HL-60 (cell line): ENCODE measurements around the gene RIMS3.
A peak's percentile ranks its signal among the peaks of the same experiment; 100 is the strongest.

Source experiments
- DNase-seq, 2 experiments: peaks; one replicate each; pipeline ENCODE4 v3.0.0-alpha.2; 2010 to 2020; ENCODE audit warnings: low read depth in 1 of 2, low spot score in 1 of 2
- H3K27ac ChIP-seq: fragments of 250-450 bp; sonication (Bioruptor Pico); replicated peaks from 2 replicates; pipeline ENCODE4 v1.5.1; 2020; ENCODE audit warnings: mild to moderate bottlenecking, moderate library complexity
- H3K27me3 ChIP-seq: fragments of 250-450 bp; sonication (Bioruptor Pico); 2 replicates; pipeline ENCODE4 v1.5.1; 2021; ENCODE audit warnings: mild to moderate bottlenecking, moderate library complexity; ENCODE audit not compliant: insufficient read depth, poor library complexity, severe bottlenecking
- H3K4me3 ChIP-seq: replicated peaks from 2 replicates; pipeline ENCODE4 v1.5.1; 2011; ENCODE audit warnings: mild to moderate bottlenecking, control low read depth, low read length; ENCODE audit not compliant: insufficient read depth
- GABPA ChIP-seq: IDR thresholded peaks from 2 replicates; pipeline ENCODE4 v1.6.1; 2012; ENCODE audit warnings: low read depth
- POLR2AphosphoS5 ChIP-seq: IDR thresholded peaks from 2 replicates; pipeline ENCODE4 v1.6.1; 2012; ENCODE audit warnings: low read depth
- SPI1 ChIP-seq: IDR thresholded peaks from 2 replicates; pipeline ENCODE4 v1.6.1; 2012; ENCODE audit warnings: low read depth, mild to moderate bottlenecking, borderline replicate concordance
- TF ChIP-seq, protein P1 (sequence below): IDR thresholded peaks from one replicate; pipeline ENCODE4 v1.5.1; 2011; ENCODE audit warnings: low read length, control low read depth, inconsistent platforms; ENCODE audit not compliant: insufficient read depth
- TF ChIP-seq, protein P2 (sequence below): IDR thresholded peaks from 2 replicates; pipeline ENCODE4 v1.6.1; 2012; ENCODE audit warnings: low read depth; ENCODE audit not compliant: insufficient replicate concordance

RIMS3 gene

DNA sequence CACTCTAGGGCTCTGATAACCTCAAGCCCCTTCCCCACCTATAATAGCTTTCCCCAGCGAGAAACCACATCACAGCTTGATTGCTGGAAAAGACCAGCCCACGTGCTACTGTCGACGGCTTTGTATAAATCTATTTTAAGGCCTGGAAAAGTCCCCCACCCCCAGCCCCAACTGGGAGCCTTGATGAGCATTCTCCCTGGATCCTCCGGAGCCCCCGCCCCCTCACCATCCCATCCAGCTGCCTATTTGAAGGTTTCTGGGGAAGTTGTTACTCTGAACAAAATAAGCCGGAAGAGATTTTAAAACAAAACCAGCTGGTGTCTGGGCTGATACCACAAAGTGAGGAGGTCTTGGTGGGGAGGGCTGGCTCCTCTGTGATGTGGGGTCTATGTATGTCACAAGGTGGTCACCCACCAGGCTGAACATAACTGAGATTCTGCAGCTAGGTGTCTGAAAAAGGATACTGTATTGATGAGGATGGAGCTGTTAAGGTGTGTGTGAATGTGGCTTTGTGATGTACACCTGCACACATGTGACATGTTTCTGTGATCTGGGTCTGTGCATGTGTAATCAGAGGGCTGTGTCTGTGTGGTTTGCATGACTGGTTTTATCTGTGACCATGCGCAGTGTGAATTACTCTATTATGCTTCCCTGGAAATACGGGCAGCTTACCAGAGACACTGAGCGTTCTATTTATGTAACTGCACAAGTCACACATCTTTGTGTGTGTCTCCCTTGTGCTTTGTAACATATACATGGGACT is 25.0 kb downstream of the RIMS3 start:
- no peak for DNase-seq
- no peak overlapping the region for H3K27ac ChIP-seq
- TF ChIP-seq, protein P1, sequence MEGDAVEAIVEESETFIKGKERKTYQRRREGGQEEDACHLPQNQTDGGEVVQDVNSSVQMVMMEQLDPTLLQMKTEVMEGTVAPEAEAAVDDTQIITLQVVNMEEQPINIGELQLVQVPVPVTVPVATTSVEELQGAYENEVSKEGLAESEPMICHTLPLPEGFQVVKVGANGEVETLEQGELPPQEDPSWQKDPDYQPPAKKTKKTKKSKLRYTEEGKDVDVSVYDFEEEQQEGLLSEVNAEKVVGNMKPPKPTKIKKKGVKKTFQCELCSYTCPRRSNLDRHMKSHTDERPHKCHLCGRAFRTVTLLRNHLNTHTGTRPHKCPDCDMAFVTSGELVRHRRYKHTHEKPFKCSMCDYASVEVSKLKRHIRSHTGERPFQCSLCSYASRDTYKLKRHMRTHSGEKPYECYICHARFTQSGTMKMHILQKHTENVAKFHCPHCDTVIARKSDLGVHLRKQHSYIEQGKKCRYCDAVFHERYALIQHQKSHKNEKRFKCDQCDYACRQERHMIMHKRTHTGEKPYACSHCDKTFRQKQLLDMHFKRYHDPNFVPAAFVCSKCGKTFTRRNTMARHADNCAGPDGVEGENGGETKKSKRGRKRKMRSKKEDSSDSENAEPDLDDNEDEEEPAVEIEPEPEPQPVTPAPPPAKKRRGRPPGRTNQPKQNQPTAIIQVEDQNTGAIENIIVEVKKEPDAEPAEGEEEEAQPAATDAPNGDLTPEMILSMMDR: no peak
- TF ChIP-seq SPI1 (no peak), POLR2AphosphoS5 (no peak), GABPA (no peak)
- TF ChIP-seq, protein P2, sequence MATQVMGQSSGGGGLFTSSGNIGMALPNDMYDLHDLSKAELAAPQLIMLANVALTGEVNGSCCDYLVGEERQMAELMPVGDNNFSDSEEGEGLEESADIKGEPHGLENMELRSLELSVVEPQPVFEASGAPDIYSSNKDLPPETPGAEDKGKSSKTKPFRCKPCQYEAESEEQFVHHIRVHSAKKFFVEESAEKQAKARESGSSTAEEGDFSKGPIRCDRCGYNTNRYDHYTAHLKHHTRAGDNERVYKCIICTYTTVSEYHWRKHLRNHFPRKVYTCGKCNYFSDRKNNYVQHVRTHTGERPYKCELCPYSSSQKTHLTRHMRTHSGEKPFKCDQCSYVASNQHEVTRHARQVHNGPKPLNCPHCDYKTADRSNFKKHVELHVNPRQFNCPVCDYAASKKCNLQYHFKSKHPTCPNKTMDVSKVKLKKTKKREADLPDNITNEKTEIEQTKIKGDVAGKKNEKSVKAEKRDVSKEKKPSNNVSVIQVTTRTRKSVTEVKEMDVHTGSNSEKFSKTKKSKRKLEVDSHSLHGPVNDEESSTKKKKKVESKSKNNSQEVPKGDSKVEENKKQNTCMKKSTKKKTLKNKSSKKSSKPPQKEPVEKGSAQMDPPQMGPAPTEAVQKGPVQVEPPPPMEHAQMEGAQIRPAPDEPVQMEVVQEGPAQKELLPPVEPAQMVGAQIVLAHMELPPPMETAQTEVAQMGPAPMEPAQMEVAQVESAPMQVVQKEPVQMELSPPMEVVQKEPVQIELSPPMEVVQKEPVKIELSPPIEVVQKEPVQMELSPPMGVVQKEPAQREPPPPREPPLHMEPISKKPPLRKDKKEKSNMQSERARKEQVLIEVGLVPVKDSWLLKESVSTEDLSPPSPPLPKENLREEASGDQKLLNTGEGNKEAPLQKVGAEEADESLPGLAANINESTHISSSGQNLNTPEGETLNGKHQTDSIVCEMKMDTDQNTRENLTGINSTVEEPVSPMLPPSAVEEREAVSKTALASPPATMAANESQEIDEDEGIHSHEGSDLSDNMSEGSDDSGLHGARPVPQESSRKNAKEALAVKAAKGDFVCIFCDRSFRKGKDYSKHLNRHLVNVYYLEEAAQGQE: no peak
- H3K27me3 ChIP-seq: peaks cover 2% of the 10 kb centered on the region
- H3K4me3 ChIP-seq: no peak overlapping the region

DNA sequence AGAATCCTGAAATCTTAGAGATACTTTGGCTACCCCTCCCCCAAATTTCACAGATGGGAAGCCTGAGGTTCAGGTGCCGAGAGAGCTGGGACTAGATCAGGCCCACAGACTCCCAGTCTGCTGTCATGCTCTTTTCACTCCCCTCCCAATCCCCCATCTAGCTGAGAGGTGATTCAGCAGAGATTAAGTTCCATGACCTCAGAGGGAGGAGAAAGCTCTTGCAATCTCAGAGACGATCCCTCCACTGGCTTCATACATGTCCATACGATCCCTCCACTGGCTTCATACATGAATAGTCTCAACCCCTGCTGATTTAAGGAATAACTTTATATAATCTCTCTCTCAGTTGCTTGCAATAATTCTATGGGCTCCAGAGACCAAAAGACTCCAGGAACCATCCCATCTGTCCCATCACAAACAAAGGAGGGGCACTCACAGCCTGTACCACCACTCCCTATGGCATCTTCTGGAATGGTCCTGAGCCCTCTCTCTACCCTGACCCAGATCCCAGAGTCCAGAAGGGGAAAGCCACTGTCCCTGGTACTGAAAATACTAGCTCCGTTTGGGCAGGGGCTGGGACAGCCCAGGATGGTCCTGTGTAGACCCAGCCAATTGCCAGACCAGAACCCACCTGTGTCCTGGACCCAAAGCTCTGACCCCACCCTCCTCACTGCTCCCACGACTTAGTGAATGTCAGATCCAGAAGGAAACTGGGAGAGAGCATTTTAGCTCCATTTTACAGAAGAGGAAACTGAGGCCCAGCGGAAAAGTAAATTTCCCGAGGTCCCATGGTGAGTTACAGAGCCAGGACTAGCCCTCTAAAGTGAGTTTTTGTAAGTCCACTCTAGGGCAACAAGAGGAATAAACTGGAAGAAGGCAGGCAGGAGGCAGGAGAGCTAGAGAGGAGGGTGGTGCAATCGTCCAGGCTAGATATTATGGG is 27.1 kb downstream of the RIMS3 start:
- TF ChIP-seq SPI1: no peak
- TF ChIP-seq, protein P2: peak; percentile 88
- no peak overlapping the region for H3K27ac ChIP-seq
- no peak overlapping the region for H3K4me3 ChIP-seq
- DNase-seq: no peak
- H3K27me3 ChIP-seq: peaks cover 2% of the 10 kb centered on the region

DNA sequence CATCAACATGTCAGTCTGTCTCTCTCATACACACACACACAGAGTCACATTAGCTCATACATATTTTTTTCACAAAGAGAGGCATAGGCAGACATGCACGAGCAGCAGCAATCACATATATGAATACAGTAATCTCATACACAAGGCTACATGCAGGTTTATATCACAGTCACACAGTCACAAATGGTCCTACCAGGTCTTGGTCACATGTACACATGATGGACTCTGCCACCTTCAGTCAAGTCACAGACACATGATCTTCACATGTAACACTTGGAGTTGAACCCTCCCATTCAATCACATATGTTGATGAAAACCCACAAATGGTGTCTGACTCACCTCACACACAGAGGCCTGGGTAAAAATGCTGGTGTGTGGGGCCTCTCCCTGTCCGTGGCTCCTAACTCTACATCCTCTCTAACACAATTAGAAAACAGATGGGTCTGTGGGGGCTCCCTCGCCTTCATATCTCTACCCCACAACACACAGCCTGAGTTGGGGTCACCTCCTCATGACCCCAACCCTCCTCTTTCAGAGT is 27.9 kb downstream of the RIMS3 start:
- DNase-seq: no peak
- H3K27ac ChIP-seq: no peak overlapping the region
- no peak overlapping the region for H3K4me3 ChIP-seq
- TF ChIP-seq POLR2AphosphoS5 (no peak), GABPA (no peak), SPI1 (no peak)
- TF ChIP-seq, protein P2: no peak
- TF ChIP-seq, protein P1: no peak
- peaks cover 2% of the 10 kb centered on the region for H3K27me3 ChIP-seq
